ENCODE results near the gene KIF17.

KIF17 gene

GRCh38 chr1:20625176-20626097, 92.4 kb downstream of the KIF17 start:
- DNase-seq (ENCODE audit: insufficient read length, low spot score) (no peak), FAIRE-seq (no peak)
- TF ChIP-seq POLR2A (IDR thresholded peaks at IDR 0.05; ENCODE audit: low read depth, low read length), result no peak
- no peak for TF ChIP-seq PAX5 (IDR thresholded peaks at IDR 0.05; ENCODE audit: insufficient read depth, low read length, severe bottlenecking)
- TF ChIP-seq POU2F2 (IDR thresholded peaks at IDR 0.05; ENCODE audit: low read depth, low read length), result no peak
- no peak for TF ChIP-seq POLR2AphosphoS5 (IDR thresholded peaks at IDR 0.05; ENCODE audit: low read depth, low read length)
- no peak for TF ChIP-seq TAF1 (IDR thresholded peaks at IDR 0.05; ENCODE audit: low read depth, low read length)
- no peak for TF ChIP-seq SPI1 (IDR thresholded peaks at IDR 0.05; ENCODE audit: low read depth, low read length)

- TF ChIP-seq POU2F2 (IDR thresholded peaks at IDR 0.05; ENCODE audit: low read depth, low read length) (no peak), PAX5 (IDR thresholded peaks at IDR 0.05; ENCODE audit: insufficient read depth, low read length, severe bottlenecking) (no peak), POLR2A (IDR thresholded peaks at IDR 0.05; ENCODE audit: low read depth, low read length) (no peak), SPI1 (IDR thresholded peaks at IDR 0.05; ENCODE audit: low read depth, low read length) (no peak), TAF1 (IDR thresholded peaks at IDR 0.05; ENCODE audit: low read depth, low read length) (no peak), POLR2AphosphoS5 (IDR thresholded peaks at IDR 0.05; ENCODE audit: low read depth, low read length) (no peak)
- DNase-seq (ENCODE audit: insufficient read length, low spot score) (no peak), FAIRE-seq (no peak)
Measured at GRCh38 chr1:20624709-20625108, 93.1 kb downstream of the KIF17 start.

GRCh38 chr1:20621012-20621411, 96.8 kb downstream of the KIF17 start:
- no peak for FAIRE-seq
- TF ChIP-seq SPI1 (IDR thresholded peaks at IDR 0.05; ENCODE audit: low read depth, low read length) (no peak), PAX5 (IDR thresholded peaks at IDR 0.05; ENCODE audit: insufficient read depth, low read length, severe bottlenecking) (no peak), POLR2AphosphoS5 (IDR thresholded peaks at IDR 0.05; ENCODE audit: low read depth, low read length) (no peak), POU2F2 (IDR thresholded peaks at IDR 0.05; ENCODE audit: low read depth, low read length) (no peak), POLR2A (IDR thresholded peaks at IDR 0.05; ENCODE audit: low read depth, low read length) (no peak), TAF1 (IDR thresholded peaks at IDR 0.05; ENCODE audit: low read depth, low read length) (no peak)
- no peak for DNase-seq (ENCODE audit: insufficient read length, low spot score)

- FAIRE-seq (no peak), DNase-seq (ENCODE audit: insufficient read length, low spot score) (no peak)
- TF ChIP-seq POLR2AphosphoS5 (IDR thresholded peaks at IDR 0.05; ENCODE audit: low read depth, low read length), result no peak
Measured at GRCh38 chr1:20619999-20620398, 97.8 kb downstream of the KIF17 start.

GRCh38 chr1:20618550-20618949, 99.3 kb downstream of the KIF17 start:
- no peak for FAIRE-seq
- no peak for DNase-seq (ENCODE audit: insufficient read length, low spot score)
- TF ChIP-seq PAX5 (IDR thresholded peaks at IDR 0.05; ENCODE audit: insufficient read depth, low read length, severe bottlenecking), result no peak

GRCh38 chr1:20616847-20617487, 100.8 kb downstream of the KIF17 start:
- TF ChIP-seq POLR2AphosphoS5 (IDR thresholded peaks at IDR 0.05; ENCODE audit: low read depth, low read length) (no peak), POLR2A (IDR thresholded peaks at IDR 0.05; ENCODE audit: low read depth, low read length) (no peak), TAF1 (IDR thresholded peaks at IDR 0.05; ENCODE audit: low read depth, low read length) (no peak), POU2F2 (IDR thresholded peaks at IDR 0.05; ENCODE audit: low read depth, low read length) (no peak), SPI1 (IDR thresholded peaks at IDR 0.05; ENCODE audit: low read depth, low read length) (no peak)
- FAIRE-seq, result no peak
- DNase-seq (ENCODE audit: insufficient read length, low spot score), result no peak

GRCh38 chr1:20615946-20616846, 101.6 kb downstream of the KIF17 start:
- no peak for TF ChIP-seq PAX5 (IDR thresholded peaks at IDR 0.05; ENCODE audit: insufficient read depth, low read length, severe bottlenecking)
- TF ChIP-seq POLR2AphosphoS5 (IDR thresholded peaks at IDR 0.05; ENCODE audit: low read depth, low read length), result no peak
- TF ChIP-seq POU2F2 (IDR thresholded peaks at IDR 0.05; ENCODE audit: low read depth, low read length), result 0 out of 2 replicates have a peak, but pooled peaks have one; percentile 34
- TF ChIP-seq TAF1 (IDR thresholded peaks at IDR 0.05; ENCODE audit: low read depth, low read length), result no peak
- no peak for FAIRE-seq
- DNase-seq (ENCODE audit: insufficient read length, low spot score), result peak; percentile 39

- no peak for TF ChIP-seq POLR2AphosphoS5 (IDR thresholded peaks at IDR 0.05; ENCODE audit: low read depth, low read length)
- TF ChIP-seq PAX5 (IDR thresholded peaks at IDR 0.05; ENCODE audit: insufficient read depth, low read length, severe bottlenecking), result no peak
- TF ChIP-seq TAF1 (IDR thresholded peaks at IDR 0.05; ENCODE audit: low read depth, low read length), result no peak
- no peak for TF ChIP-seq POU2F2 (IDR thresholded peaks at IDR 0.05; ENCODE audit: low read depth, low read length)
- TF ChIP-seq POLR2A (IDR thresholded peaks at IDR 0.05; ENCODE audit: low read depth, low read length), result no peak
- TF ChIP-seq SPI1 (IDR thresholded peaks at IDR 0.05; ENCODE audit: low read depth, low read length), result no peak
- FAIRE-seq, result no peak
- no peak for DNase-seq (ENCODE audit: insufficient read length, low spot score)
Measured at GRCh38 chr1:20614131-20614579, 103.7 kb downstream of the KIF17 start.
